K562 (cell line): ENCODE measurements around the gene ELOVL4. TPM values are rescaled to one million over a fixed set of nuclear protein-coding genes. Genes with fewer than 3 reads are reported as not detected.

Experiments used
- ATAC-seq: fragments of 200-7000 bp; cut with Tn5 transposase; 3 replicates; pipeline ENCODE4 v1.9.1; 2020; ENCODE audit warnings: moderate library complexity
- BruUV-seq: library from RNA; stranded (reverse); fragments of 400-500 nt; replicated peaks from 2 replicates; lab custom pipeline; 2021; lab: Mats Ljungman, UMichigan
- CTCF ChIA-PET: fragments of 300-600 bp; formaldehyde crosslinking; extraction: SDS; loops from one replicate; lab custom pipeline; 2021; ENCODE audit warnings: low intra/inter-chr PET ratio; lab: Yijun Ruan, JAX
- POLR2A ChIA-PET: fragments of 300-600, 350-650 bp; sonication (Branson Sonifier 250); formaldehyde crosslinking; extraction: SDS; loops from one replicate; lab custom pipeline; 2021; ENCODE audit warnings: antibody characterized with exemption, inconsistent platforms; lab: Yijun Ruan, JAX
- DNase-seq, 4 experiments: peaks; one replicate each; pipeline versions ENCODE4 v3.0.0 to v3.0.0-alpha.2; 2011 to 2018; ENCODE audit warnings: low spot score in 3 of 4, mixed read lengths in 3 of 4; ENCODE audit errors: extremely low read depth in 1 of 4
- FAIRE-seq: peaks from 2 replicates; lab custom pipeline; 2011; peaks lifted over from hg19 to GRCh38; lab: Jason Lieb, UNC
- H2AFZ ChIP-seq: 2 replicates; pipeline ENCODE4 v1.6.0; 2011; ENCODE audit warnings: low read depth, low read length, control low read depth, inconsistent platforms
- H3K27ac ChIP-seq: fragments of 200-600 bp; 3 replicates; pipeline ENCODE4 v1.8.0; 2011; ENCODE audit warnings: low read depth, mild to moderate bottlenecking, control low read depth, inconsistent platforms, low read length, moderate library complexity, mixed read lengths; ENCODE audit errors: extremely low read depth
- H3K27me3 ChIP-seq, 2 experiments: fragments of 300-600 bp in 1 of 2; 2 replicates in 1 of 2; 3 replicates in 1 of 2; pipeline versions ENCODE4 v1.6.0 to v1.8.0; 2011; ENCODE audit warnings: inconsistent platforms in 2 of 2, low read length in 2 of 2, mild to moderate bottlenecking in 1 of 2, mixed read lengths in 1 of 2, moderate library complexity in 1 of 2; ENCODE audit not compliant: control insufficient read depth in 2 of 2, insufficient read depth in 2 of 2
- H3K36me3 ChIP-seq: fragments of 300-600 bp; 3 replicates; pipeline ENCODE4 v1.8.0; 2011; ENCODE audit warnings: mild to moderate bottlenecking, low read length, inconsistent platforms; ENCODE audit not compliant: control insufficient read depth, insufficient read depth
- H3K4me1 ChIP-seq, 2 experiments: fragments of 200-600 bp in 1 of 2; replicated peaks in 1 of 2; 2 replicates in 1 of 2; 3 replicates in 1 of 2; pipeline versions ENCODE4 v1.5.1 to v1.8.0; 2011; ENCODE audit warnings: inconsistent platforms in 2 of 2, low read length in 2 of 2, mild to moderate bottlenecking in 1 of 2, mixed read lengths in 1 of 2, moderate library complexity in 1 of 2; ENCODE audit not compliant: control insufficient read depth in 2 of 2, insufficient read depth in 2 of 2
- H3K4me2 ChIP-seq: 2 replicates; pipeline ENCODE4 v1.6.1; 2011; ENCODE audit warnings: low read length, control low read depth, inconsistent platforms, mixed read lengths; ENCODE audit not compliant: insufficient read depth
- H3K4me3 ChIP-seq: fragments of 200-600 bp; sonication (generic), shearing (Covaris generic); 2 replicates; pipeline ENCODE4 v1.5.1; 2016; ENCODE audit warnings: control low read depth, inconsistent platforms
- H3K79me2 ChIP-seq: fragments of 200-600 bp; 3 replicates; pipeline ENCODE4 v1.8.0; 2011; ENCODE audit warnings: low read length, inconsistent platforms; ENCODE audit not compliant: control insufficient read depth, insufficient read depth
- H3K9ac ChIP-seq, 2 experiments: 2 replicates each; pipeline versions ENCODE4 v1.6.0 to v1.6.1; 2011; ENCODE audit warnings: low read depth in 2 of 2, low read length in 2 of 2, control low read depth in 1 of 2, inconsistent platforms in 1 of 2, mild to moderate bottlenecking in 1 of 2, mixed read lengths in 1 of 2; ENCODE audit not compliant: insufficient read depth in 1 of 2
- H3K9me1 ChIP-seq: one replicate; pipeline ENCODE4 v1.6.0; 2011; ENCODE audit warnings: inconsistent platforms, mild to moderate bottlenecking, low read length, moderate library complexity; ENCODE audit not compliant: control insufficient read depth, insufficient read depth
- H3K9me3 ChIP-seq: replicated peaks from 2 replicates; pipeline ENCODE4 v1.5.1; 2011; ENCODE audit warnings: low read depth, low read length, inconsistent platforms; ENCODE audit not compliant: control insufficient read depth, insufficient read depth
- H4K20me1 ChIP-seq: replicated peaks from 2 replicates; pipeline ENCODE4 v1.6.1; 2011; ENCODE audit warnings: low read length, inconsistent platforms, mixed read lengths; ENCODE audit not compliant: control insufficient read depth, insufficient read depth
- DMBX1 ChIP-seq: fragments of 250-450 bp; sonication (Bioruptor Pico); IDR thresholded peaks from 2 replicates; pipeline ENCODE4 v1.8.0; 2022; ENCODE audit warnings: inconsistent platforms, mild to moderate bottlenecking, moderate library complexity, borderline replicate concordance
- ELK1 ChIP-seq: sonication (generic); formaldehyde crosslinking; IDR thresholded peaks from 2 replicates; pipeline ENCODE4 v1.8.1; 2022; ENCODE audit warnings: missing genetic modification reagents
- ETS2 ChIP-seq: IDR thresholded peaks from 2 replicates; pipeline ENCODE4 v1.6.1; 2016; ENCODE audit warnings: borderline replicate concordance, missing genetic modification characterization, mild to moderate bottlenecking, moderate library complexity, missing compliant biosample characterization; ENCODE audit not compliant: poor library complexity, severe bottlenecking
- GATAD2B ChIP-seq: fragments of 450-650 bp; IDR thresholded peaks from 2 replicates; pipeline ENCODE4 v1.6.1; 2017; ENCODE audit warnings: mild to moderate bottlenecking, borderline replicate concordance
- KAT8 ChIP-seq: fragments of 450-650 bp; IDR thresholded peaks from 2 replicates; pipeline ENCODE4 v1.6.1; 2016; ENCODE audit warnings: low read depth, mild to moderate bottlenecking
- NCOA4 ChIP-seq: fragments of 450-650 bp; IDR thresholded peaks from 2 replicates; pipeline ENCODE4 v1.6.1; 2018; ENCODE audit warnings: mild to moderate bottlenecking; ENCODE audit not compliant: partially characterized antibody
- POLR2AphosphoS5 ChIP-seq: IDR thresholded peaks from 2 replicates; pipeline ENCODE4 v1.6.1; 2011; ENCODE audit warnings: mild to moderate bottlenecking, low read depth, low read length, moderate library complexity; ENCODE audit not compliant: control insufficient read depth, insufficient read depth
- PPARD ChIP-seq: fragments of 250-450 bp; sonication (Bioruptor Pico); IDR thresholded peaks from 2 replicates; pipeline ENCODE4 v1.8.0; 2022; ENCODE audit warnings: inconsistent platforms, mild to moderate bottlenecking, moderate library complexity
- RBM15 ChIP-seq: fragments of 200-400 bp; formaldehyde crosslinking; IDR thresholded peaks from 2 replicates; pipeline ENCODE4 v1.6.1; 2018; ENCODE audit warnings: mild to moderate bottlenecking, low read length, moderate library complexity; ENCODE audit not compliant: insufficient read depth
- SMARCA5 ChIP-seq: fragments of 450-650 bp; IDR thresholded peaks from 2 replicates; pipeline ENCODE4 v1.6.1; 2016
- TARDBP ChIP-seq: fragments of 450-650 bp; IDR thresholded peaks from 2 replicates; pipeline ENCODE4 v1.6.1; 2016
- WGBS: fragments of 100-300 bp; shearing (Covaris generic); methylation state at CpG from one replicate; pipeline ENCODE4 v1.1.6; 2016; ENCODE audit warnings: low coverage, mixed read lengths; ENCODE audit not compliant: insufficient coverage; ENCODE audit errors: missing lambda C conversion rate; 5-methylcytosine and 5-hydroxymethylcytosine counted together
- in situ Hi-C: fragments of 300-500 bp; cut with MboI; formaldehyde crosslinking; loops from 4 replicates; pipeline ENCODE4 v1.15.0; 2018; ENCODE audit warnings: inconsistent platforms, mixed read lengths
- intact Hi-C: fragments of 100-400 bp; cut with micrococcal nuclease; formaldehyde crosslinking; loops from 2 replicates; pipeline ENCODE4 v1.14.2; 2022
- polyA plus RNA-seq, 8 experiments: library from polyadenylated mRNA; depleted of rRNA in 4 of 8; stranded (reverse) in 5 of 8; unstranded in 3 of 8; fragments of >200 nt; fragmentation: Nextera tagmentation in 2 of 8; fragmentation: Illumina TruSeq in 1 of 8; extraction: Ambion mirVana in 2 of 8; extraction: Trizol in 1 of 8; gene quantifications; 2 replicates each; pipeline versions ENCODE4 v1.2.1 to v1.2.3, GENCODE V29; 2011 to 2014; ENCODE audit warnings: inconsistent platforms in 1 of 8, missing spikeins in 1 of 8
- total RNA-seq, 7 experiments: library from RNA; depleted of rRNA in 6 of 7; stranded (reverse); fragments of >200 nt in 6 of 7; fragmentation: Illumina TruSeq in 2 of 7; extraction: Trizol in 2 of 7; gene quantifications; 2 replicates each; pipeline versions ENCODE4 v1.2.1 to v1.2.3, GENCODE V29; 2011 to 2021; ENCODE audit warnings: low replicate concordance in 1 of 7

The ELOVL4 gene
- total and polyA plus RNA-seq, 9 of the 15 experiments (the other 6 are each of a cell fraction or from before 2014, with no cell fraction given): not detected

GRCh38 chr6:79909517-79909916 lies 37.8 kb downstream of the ELOVL4 start:
- in situ Hi-C loops: no loop called here
- Histone ChIP-seq H3K27ac (no peak overlapping the region), H3K4me3 (no peak overlapping the region), H2AFZ (no peak overlapping the region), H4K20me1 (no peaks in the 10 kb centered on the region), H3K9me1 (no peaks in the 10 kb centered on the region), H3K9me3 (no peaks in the 10 kb centered on the region), H3K36me3 (no peaks in the 10 kb centered on the region), H3K79me2 (no peaks in the 10 kb centered on the region), H3K27me3 (no peaks in the 10 kb centered on the region; a peak in 1 of 5 replicates), H3K4me1 (no peaks in the 10 kb centered on the region), H3K9ac (no peak overlapping the region), H3K4me2 (no peak overlapping the region)
- ChIA-PET POLR2A (no interaction called here), CTCF (no interaction called here)
- no peak for FAIRE-seq
- TF ChIP-seq ELK1 (no peak), SMARCA5 (no peak), NCOA4 (no peak), KAT8 (no peak), RBM15 (no peak), GATAD2B (no peak), DMBX1 (CRISPR knock-in tag) (no peak), PPARD (CRISPR knock-in tag) (no peak), TARDBP (no peak), ETS2 (tag) (no peak), POLR2AphosphoS5 (no peak)
- WGBS: 2% methylated on average over 3 of the region's 3 CpGs
- no peak for DNase-seq
- intact Hi-C loops: no loop called here
- BruUV-seq: no TSS peak
- no peak for ATAC-seq
